ENCODE measurements around the gene ZNF500.
A peak's percentile ranks its signal among the peaks of the same experiment; 100 is the strongest.

The ZNF500 gene

GRCh38 chr16:4769306-4769638 is 2.3 kb upstream of the ZNF500 start:
- H3K4me3 ChIP-seq (ENCODE audit: low read depth, low read length), result no peak overlapping the region

GRCh38 chr16:4768549-4769305 is 1.8 kb upstream of the ZNF500 start:
- DNase-seq (ENCODE audit: low read depth), result peak; percentile 97
- TF ChIP-seq CTCF (conservative IDR thresholded peaks at IDR 0.05; ENCODE audit: low read depth, low read length), result no peak
- peak overlapping the region; percentile 67 for H3K4me3 ChIP-seq (ENCODE audit: low read depth, low read length)

More at GRCh38 chr16:4769306-4769638, 2.3 kb upstream of the ZNF500 start:
- TF ChIP-seq CTCF (conservative IDR thresholded peaks at IDR 0.05; ENCODE audit: low read depth, low read length), result no peak
- no peak for DNase-seq (ENCODE audit: low read depth)

- peak overlapping the region; percentile 67 for H3K4me3 ChIP-seq (ENCODE audit: low read depth, low read length)
- DNase-seq (ENCODE audit: low read depth), result peak; percentile 57
These were observed 1.0 kb upstream of the ZNF500 start for GRCh38 chr16:4767872-4768548.

GRCh38 chr16:4765511-4766474 is 1.2 kb downstream of the ZNF500 start:
- TF ChIP-seq CTCF (conservative IDR thresholded peaks at IDR 0.05; ENCODE audit: low read depth, low read length), result no peak
- DNase-seq (ENCODE audit: low read depth), result no peak
- peak overlapping the region; percentile 92 for H3K4me3 ChIP-seq (ENCODE audit: low read depth, low read length)

More at GRCh38 chr16:4767872-4768548, 1.0 kb upstream of the ZNF500 start:
- TF ChIP-seq CTCF (conservative IDR thresholded peaks at IDR 0.05; ENCODE audit: low read depth, low read length), result no peak

GRCh38 chr16:4763791-4764190 is 3.2 kb downstream of the ZNF500 start:
- H3K4me3 ChIP-seq (ENCODE audit: low read depth, low read length), result no peak overlapping the region
- peak; percentile 15 for DNase-seq (ENCODE audit: low read depth)
- no peak for TF ChIP-seq CTCF (conservative IDR thresholded peaks at IDR 0.05; ENCODE audit: low read depth, low read length)

- TF ChIP-seq CTCF (conservative IDR thresholded peaks at IDR 0.05; ENCODE audit: low read depth, low read length), result no peak
- no peak overlapping the region for H3K4me3 ChIP-seq (ENCODE audit: low read depth, low read length)
- DNase-seq (ENCODE audit: low read depth), result no peak
These were observed 4.8 kb downstream of the ZNF500 start for GRCh38 chr16:4762205-4762604.
